ENCODE results near the gene VEZF1.
"Not testable (repeated sequence)": the region's sequence is repeated elsewhere in the genome, so short reads cannot be mapped to it uniquely, and the experiment has no call there.

VEZF1 gene

GRCh38 chr17:57979076-57979475 lies 9.0 kb downstream of the VEZF1 start:
- TF ChIP-seq, protein P1, sequence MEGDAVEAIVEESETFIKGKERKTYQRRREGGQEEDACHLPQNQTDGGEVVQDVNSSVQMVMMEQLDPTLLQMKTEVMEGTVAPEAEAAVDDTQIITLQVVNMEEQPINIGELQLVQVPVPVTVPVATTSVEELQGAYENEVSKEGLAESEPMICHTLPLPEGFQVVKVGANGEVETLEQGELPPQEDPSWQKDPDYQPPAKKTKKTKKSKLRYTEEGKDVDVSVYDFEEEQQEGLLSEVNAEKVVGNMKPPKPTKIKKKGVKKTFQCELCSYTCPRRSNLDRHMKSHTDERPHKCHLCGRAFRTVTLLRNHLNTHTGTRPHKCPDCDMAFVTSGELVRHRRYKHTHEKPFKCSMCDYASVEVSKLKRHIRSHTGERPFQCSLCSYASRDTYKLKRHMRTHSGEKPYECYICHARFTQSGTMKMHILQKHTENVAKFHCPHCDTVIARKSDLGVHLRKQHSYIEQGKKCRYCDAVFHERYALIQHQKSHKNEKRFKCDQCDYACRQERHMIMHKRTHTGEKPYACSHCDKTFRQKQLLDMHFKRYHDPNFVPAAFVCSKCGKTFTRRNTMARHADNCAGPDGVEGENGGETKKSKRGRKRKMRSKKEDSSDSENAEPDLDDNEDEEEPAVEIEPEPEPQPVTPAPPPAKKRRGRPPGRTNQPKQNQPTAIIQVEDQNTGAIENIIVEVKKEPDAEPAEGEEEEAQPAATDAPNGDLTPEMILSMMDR (IDR thresholded peaks at IDR 0.05) = no peak
- peaks cover 16% of the 10 kb centered on the region for H3K79me2 ChIP-seq
- H3K27me3 ChIP-seq (ENCODE audit: control insufficient read depth, insufficient read depth, low read length) = no peaks in the 10 kb centered on the region
- H3K27ac ChIP-seq = no peak overlapping the region
- no peak overlapping the region for H3K9ac ChIP-seq
- H3K4me1 ChIP-seq = peaks cover 3% of the 10 kb centered on the region
- H3K4me2 ChIP-seq (ENCODE audit: low read length) = no peak overlapping the region
- no peak overlapping the region for H3K4me3 ChIP-seq (ENCODE audit: low read depth, low read length)
- no peaks in the 10 kb centered on the region for H3K36me3 ChIP-seq (ENCODE audit: control insufficient read depth, insufficient read depth, low read length)
- H2AFZ ChIP-seq = no peak overlapping the region
- no peaks in the 10 kb centered on the region for H3K9me3 ChIP-seq (ENCODE audit: control insufficient read depth, low read length)

- Histone ChIP-seq H3K4me1 (peaks cover 3% of the 10 kb centered on the region), H3K27ac (no peak overlapping the region)
These were observed 11.5 kb downstream of the VEZF1 start for GRCh38 chr17:57976594-57976993.

DNA sequence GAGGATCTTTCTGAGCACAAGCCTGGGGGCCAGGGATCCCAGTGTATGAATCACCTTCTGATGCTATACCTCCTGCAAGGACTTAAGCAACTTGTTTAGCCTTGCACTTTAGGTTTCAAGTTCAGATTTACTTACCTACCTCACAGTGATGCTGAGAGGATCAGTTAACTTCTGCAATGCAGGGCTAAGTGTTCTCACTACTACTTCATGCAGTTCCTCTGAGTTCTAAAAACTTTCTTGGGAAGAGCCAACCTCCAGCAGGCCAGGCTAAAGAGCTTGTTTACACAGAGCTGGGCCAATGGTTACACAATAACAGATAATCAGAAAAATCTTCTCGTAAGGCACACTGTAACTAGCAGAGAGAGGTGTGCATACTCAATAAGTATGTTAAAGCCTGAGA lies 13.0 kb downstream of the VEZF1 start:
- no peak overlapping the region for H3K4me2 ChIP-seq (ENCODE audit: low read length)
- no peak overlapping the region for H2AFZ ChIP-seq
- H3K27ac ChIP-seq = no peak overlapping the region
- no peak overlapping the region for H3K9ac ChIP-seq
- H3K79me2 ChIP-seq = peaks cover 2% of the 10 kb centered on the region
- no peak overlapping the region for H3K4me3 ChIP-seq (ENCODE audit: low read depth, low read length)
- H3K4me1 ChIP-seq = peaks cover 12% of the 10 kb centered on the region
- TF ChIP-seq, protein P1 (IDR thresholded peaks at IDR 0.05) = no peak
- H3K27me3 ChIP-seq (ENCODE audit: control insufficient read depth, insufficient read depth, low read length) = no peaks in the 10 kb centered on the region
- H3K9me3 ChIP-seq (ENCODE audit: control insufficient read depth, low read length) = no peaks in the 10 kb centered on the region
- no peaks in the 10 kb centered on the region for H3K36me3 ChIP-seq (ENCODE audit: control insufficient read depth, insufficient read depth, low read length)

More at GRCh38 chr17:57976594-57976993, 11.5 kb downstream of the VEZF1 start:
- Histone ChIP-seq H3K9me3 (ENCODE audit: control insufficient read depth, low read length) (no peaks in the 10 kb centered on the region), H3K4me2 (ENCODE audit: low read length) (no peak overlapping the region), H3K4me3 (ENCODE audit: low read depth, low read length) (no peak overlapping the region), H3K79me2 (peaks cover 2% of the 10 kb centered on the region), H3K27me3 (ENCODE audit: control insufficient read depth, insufficient read depth, low read length) (no peaks in the 10 kb centered on the region), H2AFZ (no peak overlapping the region), H3K36me3 (ENCODE audit: control insufficient read depth, insufficient read depth, low read length) (no peaks in the 10 kb centered on the region), H3K9ac (no peak overlapping the region)
- TF ChIP-seq, protein P1 (IDR thresholded peaks at IDR 0.05) = no peak

DNA sequence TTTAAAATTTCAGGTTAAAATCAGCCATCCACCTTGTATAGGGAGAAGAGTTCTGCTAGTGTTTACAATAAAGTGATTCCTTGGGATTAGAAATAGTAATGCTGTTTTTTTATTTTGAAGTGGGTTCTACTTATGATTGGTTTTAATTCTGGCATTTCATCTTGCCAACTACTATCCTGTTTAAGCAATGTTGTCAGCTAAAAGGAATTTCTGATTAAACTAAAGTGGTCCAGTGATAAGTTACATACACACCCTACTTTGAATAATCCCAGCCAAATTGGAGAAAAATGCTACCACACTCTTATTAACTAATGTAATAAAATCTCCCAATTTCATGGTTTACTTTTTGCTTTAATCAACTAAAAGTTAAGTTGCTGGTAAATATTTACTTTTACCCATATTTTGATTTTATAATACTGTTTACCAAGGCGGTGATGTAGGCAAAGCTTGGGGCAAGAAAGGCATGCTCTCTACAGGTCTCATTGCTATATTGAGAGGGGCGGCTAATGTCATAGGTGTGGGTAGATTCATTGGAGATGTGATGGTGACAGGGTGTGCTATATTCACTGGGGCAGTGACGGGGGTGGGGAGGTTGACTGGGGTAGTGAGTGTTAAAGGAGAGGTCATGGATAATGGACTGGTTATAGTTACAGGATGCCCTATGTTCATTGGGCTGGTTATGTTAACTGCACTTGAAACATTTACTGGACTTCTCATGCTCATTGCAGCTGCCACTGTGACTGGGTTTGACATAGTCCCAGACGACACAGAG lies 13.8 kb downstream of the VEZF1 start:
- H3K36me3 ChIP-seq (ENCODE audit: control insufficient read depth, insufficient read depth, low read length); H3K9ac ChIP-seq; H2AFZ ChIP-seq; H3K9me3 ChIP-seq (ENCODE audit: control insufficient read depth, low read length); H3K79me2 ChIP-seq; H3K27ac ChIP-seq; H3K27me3 ChIP-seq (ENCODE audit: control insufficient read depth, insufficient read depth, low read length); H3K4me3 ChIP-seq (ENCODE audit: low read depth, low read length); H3K4me2 ChIP-seq (ENCODE audit: low read length): not testable (repeated sequence)
- peaks cover 12% of the 10 kb centered on the region for H3K4me1 ChIP-seq

- no peak overlapping the region for H3K4me2 ChIP-seq (ENCODE audit: low read length)
- H3K79me2 ChIP-seq = no peaks in the 10 kb centered on the region
- H3K4me3 ChIP-seq (ENCODE audit: low read depth, low read length) = no peak overlapping the region
- H3K36me3 ChIP-seq (ENCODE audit: control insufficient read depth, insufficient read depth, low read length) = no peaks in the 10 kb centered on the region
- H3K27me3 ChIP-seq (ENCODE audit: control insufficient read depth, insufficient read depth, low read length) = no peaks in the 10 kb centered on the region
- no peak overlapping the region for H3K27ac ChIP-seq
- TF ChIP-seq, protein P1 (IDR thresholded peaks at IDR 0.05) = no peak
- H3K9me3 ChIP-seq (ENCODE audit: control insufficient read depth, low read length) = no peaks in the 10 kb centered on the region
- peaks cover 12% of the 10 kb centered on the region for H3K4me1 ChIP-seq
- no peak overlapping the region for H3K9ac ChIP-seq
- no peak overlapping the region for H2AFZ ChIP-seq
These were observed 15.9 kb downstream of the VEZF1 start for GRCh38 chr17:57972151-57972550.
